ENCODE measurements around the gene TMEM50B. TPM values are rescaled to one million over a fixed set of nuclear protein-coding genes. Genes with fewer than 3 reads are reported as not detected.
"Not testable (repeated sequence)": the region's sequence is repeated elsewhere in the genome, so short reads cannot be mapped to it uniquely, and the experiment has no call there.

TMEM50B gene
- total RNA-seq, 1 experiment from 2014 or later: 39.7 TPM

DNA sequence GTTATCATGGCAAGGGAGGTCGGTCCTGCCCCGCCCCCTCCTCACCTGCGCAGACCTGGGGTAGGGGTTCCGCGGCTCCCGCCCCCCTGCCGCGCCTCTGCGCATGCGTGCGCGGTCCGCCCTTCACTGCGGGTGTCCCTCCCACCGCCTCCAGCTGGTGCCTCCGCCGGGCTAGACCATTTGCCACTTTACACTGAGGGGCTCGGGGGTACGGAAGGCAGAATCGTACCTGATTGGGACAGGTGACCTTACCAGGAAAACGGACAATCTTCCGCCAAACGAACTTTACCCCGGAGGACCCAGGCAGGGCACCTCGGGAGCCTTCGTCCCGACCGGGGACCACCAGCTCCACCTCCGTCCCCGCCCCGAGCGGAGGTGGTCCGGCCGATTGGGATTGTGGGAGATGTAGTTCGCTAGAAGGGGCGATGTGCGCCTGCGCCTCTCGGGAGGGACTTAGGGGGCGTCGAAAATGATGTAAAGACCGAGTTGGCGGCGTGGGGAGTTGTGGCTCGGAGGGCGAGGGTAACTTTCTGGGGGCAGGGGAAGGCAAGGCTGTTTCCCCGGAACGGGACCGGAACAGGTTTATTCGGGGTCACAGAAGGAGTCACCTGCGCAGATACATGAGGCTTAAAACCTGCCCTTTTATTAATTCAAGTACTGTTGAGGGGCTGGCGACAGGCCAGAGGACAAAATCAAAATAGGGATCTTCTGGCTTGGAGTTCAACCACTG, 11.8 kb upstream of the TMEM50B start, which contains the start of gene DNAJC28:
Gene DNAJC28, minus strand, starts transcription at position 344 of the 730 bp plus-strand sequence. CDS start 2,323 bp downstream, outside the sequence.
- Histone ChIP-seq H3K9me3 (replicated peaks) (no peaks in the 10 kb centered on the region), H3K36me3 (no peaks in the 10 kb centered on the region), H3K27ac (no peak within 1 kb of the TSS), H3K4me1 (replicated peaks) (peaks cover 8% of the 10 kb centered on the region; the same call in 1 of the 2 replicates), H3K27me3 (replicated peaks) (no peaks in the 10 kb centered on the region), H3K4me3 (peak within 1 kb of the TSS; percentile 77)
- DNase-seq (ENCODE audit: low read depth in 1 of 2, low spot score in 2 of 2): peak; percentile 94 to 97

DNA sequence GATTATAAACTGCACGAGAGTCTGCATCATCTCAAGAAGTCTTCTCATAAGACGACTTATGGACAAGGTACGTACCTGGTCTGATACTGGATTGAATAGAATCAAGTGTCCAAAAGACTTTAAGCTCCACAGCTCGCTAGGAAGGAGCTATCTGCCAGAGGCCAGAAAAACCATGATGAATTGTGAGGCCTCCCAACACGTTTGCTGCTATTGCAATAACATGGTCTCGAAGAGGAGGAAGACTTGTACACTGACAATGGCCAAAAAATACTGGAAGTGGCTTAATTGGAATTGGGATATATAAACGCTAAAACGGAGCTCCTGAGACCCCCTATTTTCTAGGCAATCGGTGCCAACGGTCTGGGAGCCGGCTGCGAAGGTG, 11.2 kb upstream of the TMEM50B start:
- no peaks in the 10 kb centered on the region for H3K9me3 ChIP-seq (replicated peaks)
- peak overlapping the region; percentile 77 for H3K4me3 ChIP-seq
- peaks cover 8% of the 10 kb centered on the region; the same call in 1 of the 2 replicates for H3K4me1 ChIP-seq (replicated peaks)
- no peaks in the 10 kb centered on the region for H3K36me3 ChIP-seq
- H3K27ac ChIP-seq: no peak overlapping the region
- H3K27me3 ChIP-seq (replicated peaks): no peaks in the 10 kb centered on the region
- no peak for DNase-seq (ENCODE audit: low read depth in 1 of 2, low spot score in 2 of 2)

DNA sequence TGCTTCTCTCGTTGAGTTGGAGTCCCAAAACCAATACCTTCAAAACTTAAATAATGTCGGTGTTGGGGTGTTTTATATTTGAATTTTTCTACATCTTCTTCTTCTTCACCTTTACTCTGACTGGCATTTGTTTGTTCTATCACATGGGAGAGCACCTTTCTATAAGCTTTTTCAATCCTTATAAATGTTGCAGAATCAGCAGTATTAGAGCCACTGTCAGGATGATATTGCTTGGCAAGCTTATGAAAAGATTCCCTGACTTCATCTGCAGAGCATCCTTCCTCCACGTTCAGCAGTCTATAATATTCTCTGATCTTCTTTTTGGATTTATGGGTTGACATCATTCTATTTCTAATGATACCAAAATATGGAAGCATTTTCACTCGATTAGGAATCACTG, 9.2 kb upstream of the TMEM50B start:
- no peak overlapping the region for H3K27ac ChIP-seq
- peaks cover 8% of the 10 kb centered on the region; the same call in 1 of the 2 replicates for H3K4me1 ChIP-seq (replicated peaks)
- no peak for DNase-seq (ENCODE audit: low read depth in 1 of 2, low spot score in 2 of 2)
- H3K9me3 ChIP-seq (replicated peaks): no peaks in the 10 kb centered on the region
- H3K4me3 ChIP-seq: no peak overlapping the region
- H3K36me3 ChIP-seq: no peaks in the 10 kb centered on the region
- H3K27me3 ChIP-seq (replicated peaks): no peaks in the 10 kb centered on the region

DNA sequence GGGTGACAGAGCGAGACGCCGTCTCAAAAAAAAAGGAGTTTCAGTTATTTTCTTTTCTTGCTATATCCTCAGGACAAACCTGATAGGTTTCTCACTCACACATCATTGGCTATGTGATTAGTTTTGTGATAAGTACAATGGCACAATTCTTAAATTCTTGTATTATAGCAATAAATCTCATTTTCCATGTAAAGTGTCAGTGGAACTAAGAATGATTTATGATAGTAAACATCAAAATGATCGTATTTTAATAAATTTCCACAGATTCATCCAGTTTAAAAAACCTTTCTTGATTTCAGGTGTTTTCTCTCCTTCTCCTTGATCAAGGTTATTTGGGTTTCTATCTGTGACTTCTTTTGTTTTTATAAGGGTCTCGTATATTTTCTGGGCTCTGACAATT, 8.2 kb upstream of the TMEM50B start:
- Histone ChIP-seq H3K36me3 (no peaks in the 10 kb centered on the region), H3K4me3 (no peak overlapping the region), H3K27ac (no peak overlapping the region), H3K9me3 (replicated peaks) (no peaks in the 10 kb centered on the region), H3K4me1 (replicated peaks) (peaks cover 8% of the 10 kb centered on the region; the same call in 1 of the 2 replicates), H3K27me3 (replicated peaks) (no peaks in the 10 kb centered on the region)
- no peak for DNase-seq (ENCODE audit: low read depth in 1 of 2, low spot score in 2 of 2)

DNA sequence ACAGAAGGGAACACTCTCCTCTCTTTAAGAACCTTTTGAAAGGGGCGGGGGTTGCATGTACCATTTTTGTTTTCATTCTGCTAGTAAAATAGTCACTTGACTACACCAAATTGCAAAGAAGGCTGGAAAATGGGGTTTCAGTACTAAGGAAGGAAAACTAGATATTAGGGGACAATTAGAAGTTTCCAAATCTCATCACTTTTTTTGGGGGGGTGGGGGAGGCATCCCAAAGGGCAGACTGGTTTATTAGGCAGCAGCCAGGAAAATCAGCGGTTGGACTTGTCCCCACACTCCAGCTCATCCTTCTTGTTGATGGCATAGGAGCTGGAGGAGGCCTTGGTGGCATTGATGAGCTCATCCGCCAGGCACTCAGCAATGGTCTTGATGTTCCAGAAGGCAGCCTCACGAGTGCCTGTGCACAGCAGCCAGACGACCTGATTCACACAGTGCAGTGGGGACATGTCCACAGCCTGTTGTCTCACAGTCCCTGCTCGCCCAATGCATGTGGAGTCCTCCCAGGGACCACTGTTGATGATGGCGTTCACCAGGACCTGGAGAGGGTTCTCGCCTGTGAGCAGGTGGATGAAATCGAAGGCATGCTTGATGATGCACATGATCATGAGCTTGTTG, 1.7 kb upstream of the TMEM50B start:
- Histone ChIP-seq H3K4me1 (replicated peaks) (peaks cover 5% of the 10 kb centered on the region; the same call in 1 of the 2 replicates), H3K27me3 (replicated peaks) (no peaks in the 10 kb centered on the region), H3K4me3 (no peak overlapping the region), H3K9me3 (replicated peaks) (no peaks in the 10 kb centered on the region), H3K27ac (no peak overlapping the region), H3K36me3 (peaks cover 4% of the 10 kb centered on the region; the same call in 1 of the 2 replicates)
- DNase-seq (ENCODE audit: low read depth in 1 of 2, low spot score in 2 of 2): no peak

DNA sequence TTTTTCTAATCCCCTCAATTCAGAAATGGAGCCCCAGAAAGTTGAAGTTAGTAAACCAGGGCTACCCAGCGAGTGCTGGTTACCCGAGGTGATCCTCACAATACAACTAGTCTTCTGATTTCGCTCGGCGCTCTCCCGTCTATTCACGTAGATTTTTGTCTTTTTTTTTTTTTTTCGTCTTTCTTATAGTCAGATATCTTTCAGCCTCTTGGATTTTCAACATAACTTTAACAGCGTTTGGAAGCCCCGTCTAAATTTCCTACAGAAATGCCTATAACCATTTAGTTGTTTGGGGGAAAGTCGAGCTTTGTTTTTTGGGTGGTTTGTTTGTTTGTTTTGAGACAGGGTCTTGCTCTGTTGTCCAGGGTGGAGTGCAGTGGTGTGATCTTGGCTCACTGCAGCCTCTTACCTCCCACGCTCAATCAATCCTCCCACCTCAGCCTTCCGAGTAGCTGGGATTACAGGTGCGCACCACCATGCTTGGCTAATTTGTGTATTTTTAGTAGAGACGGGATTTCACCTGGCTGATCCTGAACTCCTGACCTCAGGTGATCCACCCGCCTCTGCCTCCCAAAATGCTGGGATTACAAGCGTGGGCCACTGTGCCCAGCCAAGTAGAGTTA, 818 bp upstream of the TMEM50B start:
- Histone ChIP-seq H3K9me3 (replicated peaks) (no peaks in the 10 kb centered on the region), H3K27me3 (replicated peaks) (no peaks in the 10 kb centered on the region), H3K4me3 (peak overlapping the region; percentile 88), H3K36me3 (peaks cover 4% of the 10 kb centered on the region; the same call in 1 of the 2 replicates), H3K4me1 (replicated peaks) (peaks cover 5% of the 10 kb centered on the region; the same call in 1 of the 2 replicates), H3K27ac (0 out of 2 replicates have a peak overlapping the region, but pooled peaks have one; percentile 21)
- no peak for DNase-seq (ENCODE audit: low read depth in 1 of 2, low spot score in 2 of 2)

DNA sequence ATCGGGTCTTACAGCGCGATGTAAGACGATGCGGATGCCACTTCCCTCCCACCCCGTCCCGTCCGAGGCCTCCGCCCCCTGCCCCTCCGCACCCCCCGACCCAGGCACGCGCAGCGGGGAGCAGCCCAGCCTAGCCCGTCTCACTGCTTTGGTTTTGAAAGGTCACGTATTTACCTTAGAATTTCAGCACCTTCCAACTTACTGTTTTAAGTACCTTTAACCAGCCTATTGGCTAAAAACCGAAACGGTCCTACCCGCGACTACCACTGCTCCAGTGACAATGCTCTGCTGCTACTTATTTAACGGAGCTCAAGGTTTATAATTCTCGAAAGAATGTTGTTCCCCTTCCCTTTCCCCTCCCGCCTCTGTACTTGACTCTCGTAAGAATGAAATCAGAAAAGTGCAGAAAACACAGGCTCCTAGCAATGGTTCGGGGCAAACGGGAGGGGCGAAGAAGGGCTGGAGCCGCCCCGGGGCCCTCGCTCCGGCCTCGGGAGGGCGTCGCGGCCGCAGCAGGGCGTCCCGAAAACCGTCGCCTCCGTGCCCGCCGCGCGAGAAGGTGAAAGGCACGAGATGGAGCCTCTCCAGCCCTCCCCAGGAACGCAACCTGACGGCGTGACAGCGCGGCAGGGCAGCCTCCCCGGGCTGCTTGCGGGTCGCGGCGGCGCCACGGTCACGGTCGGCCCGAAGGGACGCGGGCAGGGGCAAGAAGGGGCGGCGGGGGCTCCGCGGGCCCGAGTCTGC, 667 bp downstream of the TMEM50B start:
- Histone ChIP-seq H3K4me3 (peak overlapping the region; percentile 88), H3K9me3 (replicated peaks) (no peaks in the 10 kb centered on the region)
- no peak for DNase-seq (ENCODE audit: low read depth in 1 of 2, low spot score in 2 of 2)

DNA sequence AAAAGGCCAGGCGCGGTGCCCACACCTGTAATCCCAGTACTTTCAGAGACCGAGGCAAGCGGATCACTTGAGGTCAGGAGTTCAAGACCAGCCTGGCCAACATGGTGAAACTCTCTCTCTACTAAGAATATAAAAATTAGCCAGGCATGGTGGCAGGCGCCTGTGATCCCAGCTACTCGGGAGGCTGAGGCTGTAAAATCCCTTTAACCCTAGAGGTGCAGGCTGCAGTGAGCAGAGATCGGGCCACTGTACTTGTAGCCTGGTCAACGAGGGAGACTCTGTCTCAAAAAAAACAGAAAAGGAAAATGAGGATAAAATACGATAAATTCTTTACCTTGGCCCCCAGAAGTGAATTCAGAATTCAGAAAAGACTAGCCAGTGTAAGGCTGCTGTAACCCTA, 1.6 kb downstream of the TMEM50B start:
- H3K36me3 ChIP-seq: peaks cover 4% of the 10 kb centered on the region; the same call in 1 of the 2 replicates
- DNase-seq (ENCODE audit: low read depth in 1 of 2, low spot score in 2 of 2): no peak
- H3K27me3 ChIP-seq (replicated peaks): no peaks in the 10 kb centered on the region
- H3K9me3 ChIP-seq (replicated peaks): no peaks in the 10 kb centered on the region
- no peak overlapping the region for H3K27ac ChIP-seq
- H3K4me3 ChIP-seq: peak overlapping the region; percentile 88
- peaks cover 5% of the 10 kb centered on the region; the same call in 1 of the 2 replicates for H3K4me1 ChIP-seq (replicated peaks)

More for the DNA sequence above, 667 bp downstream of the TMEM50B start:
- H3K36me3 ChIP-seq: peaks cover 4% of the 10 kb centered on the region; the same call in 1 of the 2 replicates
- H3K27ac ChIP-seq: peak overlapping the region; percentile 63
- H3K4me1 ChIP-seq (replicated peaks): peaks cover 5% of the 10 kb centered on the region; the same call in 1 of the 2 replicates
- no peaks in the 10 kb centered on the region for H3K27me3 ChIP-seq (replicated peaks)

DNA sequence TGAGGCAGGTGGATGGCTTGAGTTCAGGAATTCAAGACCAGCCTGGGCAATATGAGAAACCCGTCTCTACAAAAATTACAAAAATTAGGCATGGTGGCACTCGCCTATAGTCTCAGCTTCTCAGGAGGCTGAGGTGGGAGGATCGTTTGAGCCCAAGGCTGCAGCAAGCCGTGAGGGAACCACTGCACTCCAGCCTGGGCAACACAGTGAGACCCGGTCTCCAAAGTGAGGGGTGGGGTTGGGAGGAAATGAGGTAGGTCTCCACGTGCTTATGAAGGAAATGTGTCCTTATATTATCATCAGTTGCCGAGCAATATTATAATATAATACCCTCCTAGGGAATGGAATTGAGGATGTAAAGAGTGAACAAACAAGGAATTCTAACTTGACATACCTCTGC, 2.7 kb downstream of the TMEM50B start:
- no peaks in the 10 kb centered on the region for H3K27me3 ChIP-seq (replicated peaks)
- H3K27ac ChIP-seq: no peak overlapping the region
- H3K36me3 ChIP-seq: peaks cover 4% of the 10 kb centered on the region; the same call in 1 of the 2 replicates
- no peaks in the 10 kb centered on the region for H3K9me3 ChIP-seq (replicated peaks)
- peaks cover 5% of the 10 kb centered on the region; the same call in 1 of the 2 replicates for H3K4me1 ChIP-seq (replicated peaks)
- DNase-seq (ENCODE audit: low read depth in 1 of 2, low spot score in 2 of 2): no peak
- no peak overlapping the region for H3K4me3 ChIP-seq

DNA sequence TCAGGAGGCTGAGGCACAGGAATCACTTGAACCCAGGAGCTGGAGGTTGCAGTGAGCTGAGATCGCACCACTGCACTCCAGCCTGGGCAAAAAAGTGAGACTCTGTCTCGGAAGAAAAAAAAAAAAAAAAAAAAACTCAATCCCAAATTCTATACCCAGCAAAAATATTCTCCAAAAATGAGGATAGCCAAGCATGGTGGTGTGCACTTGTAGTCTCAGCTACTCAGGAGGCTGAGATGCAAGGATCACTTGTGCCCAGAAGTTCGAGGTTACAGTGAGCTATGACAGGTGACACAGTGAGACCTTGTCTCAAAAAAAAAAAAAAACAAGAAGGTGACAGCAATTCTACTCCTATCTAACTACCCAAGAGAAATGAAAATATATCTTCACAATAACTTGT, 6.4 kb downstream of the TMEM50B start:
- Histone ChIP-seq H3K27me3 (replicated peaks) (no peaks in the 10 kb centered on the region), H3K27ac (no peak overlapping the region), H3K4me3 (no peak overlapping the region), H3K36me3 (no peaks in the 10 kb centered on the region), H3K4me1 (replicated peaks) (peaks cover 3% of the 10 kb centered on the region; the same call in 1 of the 2 replicates), H3K9me3 (replicated peaks) (no peaks in the 10 kb centered on the region)
- DNase-seq (ENCODE audit: low read depth in 1 of 2, low spot score in 2 of 2): no peak

DNA sequence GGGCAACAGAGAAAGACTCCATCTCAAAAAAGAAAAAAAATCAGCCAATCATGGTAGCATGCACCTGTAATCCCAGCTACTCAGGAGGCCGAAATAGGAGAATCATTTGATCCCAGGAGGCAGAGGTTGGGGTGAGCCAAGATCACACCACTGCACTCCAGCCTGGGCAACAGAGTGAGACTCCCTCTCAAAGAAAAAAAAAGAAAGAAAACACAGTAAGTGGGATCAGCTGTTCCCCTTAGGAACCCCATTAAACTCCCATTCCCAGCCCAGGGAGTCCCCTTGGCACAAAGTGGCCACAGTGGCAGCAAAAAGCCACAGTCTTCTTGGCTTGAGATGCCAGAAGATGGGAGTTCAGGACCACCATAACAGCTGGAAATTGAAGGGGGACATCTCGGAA, 9.1 kb downstream of the TMEM50B start:
- Histone ChIP-seq H3K27me3 (replicated peaks) (no peaks in the 10 kb centered on the region), H3K27ac (no peak overlapping the region), H3K36me3 (no peaks in the 10 kb centered on the region; the same call in 1 of the 2 replicates), H3K9me3 (replicated peaks) (no peaks in the 10 kb centered on the region), H3K4me1 (replicated peaks) (no peaks in the 10 kb centered on the region), H3K4me3 (no peak overlapping the region)
- DNase-seq (ENCODE audit: low read depth in 1 of 2, low spot score in 2 of 2): no peak

DNA sequence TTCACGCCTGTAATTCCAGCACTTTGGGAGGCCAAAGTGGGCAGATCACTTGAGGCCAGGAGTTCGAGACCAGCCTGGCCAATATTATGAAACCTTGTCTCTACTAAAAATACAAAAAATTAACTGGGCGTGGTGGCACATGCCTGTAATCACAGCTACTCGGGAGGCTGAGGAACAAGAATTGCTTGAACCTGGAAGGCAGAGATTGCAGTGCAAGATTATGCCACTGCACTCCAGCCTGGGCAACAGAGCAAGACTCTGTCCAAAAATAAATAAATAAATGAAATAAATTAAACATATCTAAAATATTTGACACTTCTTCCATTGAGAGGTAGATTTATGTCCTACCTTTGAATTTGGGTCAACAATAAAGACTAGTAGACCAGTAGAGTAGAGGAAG, 10.6 kb downstream of the TMEM50B start:
- not testable (repeated sequence) for DNase-seq (ENCODE audit: low read depth in 1 of 2, low spot score in 2 of 2); H3K27me3 ChIP-seq (replicated peaks); H3K4me3 ChIP-seq; H3K9me3 ChIP-seq (replicated peaks); H3K27ac ChIP-seq; H3K36me3 ChIP-seq; H3K4me1 ChIP-seq (replicated peaks)

DNA sequence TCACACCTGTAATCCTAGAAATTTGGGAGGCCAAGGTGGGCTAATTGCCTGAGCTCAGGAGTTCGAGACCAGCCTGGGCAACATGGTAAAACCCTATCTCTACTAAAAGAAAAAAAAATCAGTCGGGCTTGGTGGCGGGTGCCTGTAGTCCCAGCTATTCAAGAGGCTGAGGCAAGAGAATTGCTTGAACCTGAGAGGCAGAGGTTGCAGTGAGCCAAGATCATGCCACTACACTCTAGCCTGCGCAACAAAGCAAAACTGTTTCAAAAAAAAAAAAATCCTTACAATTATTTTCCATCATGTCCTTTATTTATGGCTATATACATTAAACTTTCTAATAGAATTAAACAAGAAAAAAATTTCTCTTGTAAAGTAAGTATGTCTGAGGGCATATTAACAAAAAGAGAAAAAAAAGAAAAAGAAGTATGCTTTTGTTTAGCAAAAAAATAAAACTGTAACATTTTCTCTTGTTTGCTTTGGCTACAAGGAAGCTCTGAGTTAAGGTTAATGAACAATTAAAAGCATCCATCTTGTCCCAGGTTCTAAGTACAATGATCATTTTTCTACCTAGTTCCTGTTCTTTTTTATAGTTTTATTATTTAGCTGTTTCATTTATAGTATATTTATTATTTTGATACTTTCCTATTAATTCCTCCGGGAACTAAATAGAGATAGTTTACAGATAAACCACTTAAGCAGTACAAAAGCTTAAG, 18.1 kb downstream of the TMEM50B start:
- Histone ChIP-seq H3K36me3 (peaks cover 4% of the 10 kb centered on the region; the same call in 1 of the 2 replicates), H3K27ac (no peak overlapping the region), H3K4me3 (no peak overlapping the region), H3K9me3 (replicated peaks) (no peaks in the 10 kb centered on the region), H3K27me3 (replicated peaks) (no peaks in the 10 kb centered on the region), H3K4me1 (replicated peaks) (no peaks in the 10 kb centered on the region)
- no peak for DNase-seq (ENCODE audit: low read depth in 1 of 2, low spot score in 2 of 2)
